SK-N-SH treated with all-trans-retinoic acid at 6 μM for 48 hours (cell line): Measurements from ENCODE around the gene RIMS3.

Source experiments
- ARNTL ChIP-seq: fragments of 450-650 bp; formaldehyde crosslinking; IDR thresholded peaks from 2 replicates; pipeline ENCODE4 v1.5.0; 2020; ENCODE audit warnings: low read depth, mild to moderate bottlenecking, moderate library complexity, borderline replicate concordance
- CREB5 ChIP-seq: fragments of 250-450 bp; sonication (Bioruptor Pico); IDR thresholded peaks from 2 replicates; pipeline ENCODE4 v1.5.1; 2020; ENCODE audit warnings: low read depth, mild to moderate bottlenecking, moderate library complexity
- PATZ1 ChIP-seq: fragments of 250-450 bp; sonication (Bioruptor Pico); IDR thresholded peaks from 2 replicates; pipeline ENCODE4 v1.8.0; 2020; ENCODE audit warnings: mild to moderate bottlenecking, moderate library complexity, borderline replicate concordance
- POU6F1 ChIP-seq: fragments of 250-450 bp; sonication (Bioruptor Pico); IDR thresholded peaks from 2 replicates; pipeline ENCODE4 v1.8.0; 2021; ENCODE audit warnings: low read depth, mild to moderate bottlenecking, moderate library complexity, borderline replicate concordance
- PPARA ChIP-seq: fragments of 250-450 bp; sonication (Bioruptor Pico); IDR thresholded peaks from 2 replicates; pipeline ENCODE4 v1.5.0; 2020; ENCODE audit warnings: mild to moderate bottlenecking, borderline replicate concordance
- RARB ChIP-seq: fragments of 250-450 bp; sonication (Bioruptor Pico); IDR thresholded peaks from 2 replicates; pipeline ENCODE4 v1.8.0; 2021; ENCODE audit warnings: mild to moderate bottlenecking, moderate library complexity
- SNAI2 ChIP-seq: fragments of 250-450 bp; sonication (Bioruptor Pico); IDR thresholded peaks from 2 replicates; pipeline ENCODE4 v1.5.0; 2020; ENCODE audit warnings: mild to moderate bottlenecking, moderate library complexity
- TCF4 ChIP-seq: fragments of 250-450 bp; sonication (Bioruptor Pico); IDR thresholded peaks from 2 replicates; pipeline ENCODE4 v1.8.0; 2021; ENCODE audit warnings: mild to moderate bottlenecking, moderate library complexity, borderline replicate concordance
- TOX ChIP-seq: fragments of 250-450 bp; sonication (Bioruptor Pico); IDR thresholded peaks from 2 replicates; pipeline ENCODE4 v1.8.0; 2021; ENCODE audit warnings: mild to moderate bottlenecking, moderate library complexity, borderline replicate concordance
- TSHZ2 ChIP-seq: fragments of 250-450 bp; sonication (Bioruptor Pico); IDR thresholded peaks from 2 replicates; pipeline ENCODE4 v1.5.0; 2020; ENCODE audit warnings: mild to moderate bottlenecking, moderate library complexity
- ZFP3 ChIP-seq: fragments of 250-450 bp; sonication (Bioruptor Pico); IDR thresholded peaks from 2 replicates; pipeline ENCODE4 v1.5.0; 2020; ENCODE audit warnings: mild to moderate bottlenecking, moderate library complexity
- ZFP30 ChIP-seq: fragments of 450-650 bp; formaldehyde crosslinking; IDR thresholded peaks from 2 replicates; pipeline ENCODE4 v1.5.0; 2022; ENCODE audit warnings: mild to moderate bottlenecking, moderate library complexity
- ZNF565 ChIP-seq: fragments of 450-650 bp; formaldehyde crosslinking; conservative IDR thresholded peaks from 2 replicates; pipeline ENCODE4 v1.5.0; 2020; ENCODE audit warnings: low read depth, mild to moderate bottlenecking, moderate library complexity
- ZNF8 ChIP-seq: fragments of 450-650 bp; formaldehyde crosslinking; IDR thresholded peaks from 2 replicates; pipeline ENCODE4 v1.5.0; 2020; ENCODE audit warnings: mild to moderate bottlenecking, moderate library complexity

GRCh38 chr1:40593449-40594186 lies 71.9 kb downstream of the RIMS3 start:
- TF ChIP-seq TCF4, result no peak
- TF ChIP-seq ARNTL (CRISPR knock-in tag), result no peak
- no peak for TF ChIP-seq TSHZ2
- TF ChIP-seq PATZ1 (CRISPR knock-in tag), result no peak
- TF ChIP-seq PPARA (CRISPR knock-in tag), result no peak
- no peak for TF ChIP-seq TOX (CRISPR knock-in tag)
- TF ChIP-seq CREB5, result no peak
- no peak for TF ChIP-seq ZFP3 (CRISPR knock-in tag)
- no peak for TF ChIP-seq POU6F1
- TF ChIP-seq ZNF8 (CRISPR knock-in tag), result no peak
- no peak for TF ChIP-seq RARB (CRISPR knock-in tag)
- TF ChIP-seq ZNF565 (CRISPR knock-in tag), result no peak
- TF ChIP-seq ZFP30 (CRISPR knock-in tag), result no peak
- no peak for TF ChIP-seq SNAI2 (CRISPR knock-in tag)
